ENCODE data around the gene METRN. TPM values are rescaled to one million over a fixed set of nuclear protein-coding genes. Genes with fewer than 3 reads are reported as not detected.

The METRN gene
- total RNA-seq, 4 donors from 2014 or later = 4.0 to 33.8 (median 8.9) TPM

DNA sequence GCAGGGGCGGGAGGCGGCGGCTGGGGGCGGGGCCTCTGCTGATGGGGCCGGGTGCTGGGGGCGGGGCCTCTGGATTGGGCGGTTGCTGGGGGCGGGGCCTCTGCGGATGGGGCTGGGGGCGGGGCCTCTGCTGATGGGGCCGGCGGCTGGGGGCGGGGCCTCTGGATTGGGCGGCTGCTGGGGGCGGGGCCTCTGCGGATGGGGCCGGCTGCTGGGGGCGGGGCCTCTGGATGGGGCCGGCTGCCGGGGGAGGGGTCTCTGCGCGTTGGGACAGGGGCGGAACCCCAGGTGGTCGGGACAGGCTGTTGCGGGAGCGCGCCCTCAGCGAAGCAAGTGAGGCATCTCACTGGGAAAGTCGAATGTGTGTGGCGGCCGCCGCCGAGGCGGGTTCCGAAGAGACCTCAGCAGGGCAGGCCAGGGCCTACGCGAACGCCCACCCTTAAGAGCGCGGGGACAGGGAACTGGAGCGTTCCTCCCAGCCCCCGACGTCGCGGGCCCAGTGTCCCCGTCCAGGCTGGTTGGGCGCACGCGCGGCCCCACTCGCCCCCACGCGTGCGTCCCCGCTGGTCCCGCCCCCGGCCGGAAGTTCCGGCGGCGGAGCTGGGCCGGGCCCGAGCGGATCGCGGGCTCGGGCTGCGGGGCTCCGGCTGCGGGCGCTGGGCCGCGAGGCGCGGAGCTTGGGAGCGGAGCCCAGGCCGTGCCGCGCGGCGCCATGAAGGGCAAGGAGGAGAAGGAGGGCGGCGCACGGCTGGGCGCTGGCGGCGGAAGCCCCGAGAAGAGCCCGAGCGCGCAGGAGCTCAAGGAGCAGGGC, 34.9 kb upstream of the METRN start, which contains the start of gene STUB1:
Gene STUB1 (plus strand): TSS at position 597 of the 811 bp plus-strand sequence. CDS start 116 bp downstream, at position 713.
- peak within 1 kb of the TSS; percentile 91 to 97 (median 94) for H3K27ac ChIP-seq
- H3K4me3 ChIP-seq = peak within 1 kb of the TSS; percentile 73 to 98 (median 94)
- no peak for TF ChIP-seq CTCF (IDR thresholded peaks at IDR 0.05)
- peak; percentile 47 to 89 for TF ChIP-seq POLR2A (IDR thresholded peaks at IDR 0.05)
- DNase-seq = peak; percentile 90 to 97 (median 94)
- H3K27me3 ChIP-seq = no peaks in the 10 kb centered on the region
- peaks cover 0 to 22% (median 0%) of the 10 kb centered on the region in 3 donors for H3K36me3 ChIP-seq
- H3K4me1 ChIP-seq = peaks cover 13 to 65% (median 46%) of the 10 kb centered on the region in 4 donors
- H3K9me3 ChIP-seq = no peaks in the 10 kb centered on the region

- TF ChIP-seq CTCF (IDR thresholded peaks at IDR 0.05) (no peak), POLR2A (IDR thresholded peaks at IDR 0.05) (no peak)
- Histone ChIP-seq H3K27ac (peak overlapping the region; percentile 91 to 97 (median 94)), H3K27me3 (no peaks in the 10 kb centered on the region), H3K4me3 (peak overlapping the region; percentile 73 to 98 (median 94)), H3K36me3 (peaks cover 0 to 22% (median 0%) of the 10 kb centered on the region in 3 donors), H3K9me3 (no peaks in the 10 kb centered on the region), H3K4me1 (peaks cover 12 to 64% (median 43%) of the 10 kb centered on the region in 4 donors)
- no peak for DNase-seq
These were observed 34.3 kb upstream of the METRN start for GRCh38 chr16:680625-680945.

DNA sequence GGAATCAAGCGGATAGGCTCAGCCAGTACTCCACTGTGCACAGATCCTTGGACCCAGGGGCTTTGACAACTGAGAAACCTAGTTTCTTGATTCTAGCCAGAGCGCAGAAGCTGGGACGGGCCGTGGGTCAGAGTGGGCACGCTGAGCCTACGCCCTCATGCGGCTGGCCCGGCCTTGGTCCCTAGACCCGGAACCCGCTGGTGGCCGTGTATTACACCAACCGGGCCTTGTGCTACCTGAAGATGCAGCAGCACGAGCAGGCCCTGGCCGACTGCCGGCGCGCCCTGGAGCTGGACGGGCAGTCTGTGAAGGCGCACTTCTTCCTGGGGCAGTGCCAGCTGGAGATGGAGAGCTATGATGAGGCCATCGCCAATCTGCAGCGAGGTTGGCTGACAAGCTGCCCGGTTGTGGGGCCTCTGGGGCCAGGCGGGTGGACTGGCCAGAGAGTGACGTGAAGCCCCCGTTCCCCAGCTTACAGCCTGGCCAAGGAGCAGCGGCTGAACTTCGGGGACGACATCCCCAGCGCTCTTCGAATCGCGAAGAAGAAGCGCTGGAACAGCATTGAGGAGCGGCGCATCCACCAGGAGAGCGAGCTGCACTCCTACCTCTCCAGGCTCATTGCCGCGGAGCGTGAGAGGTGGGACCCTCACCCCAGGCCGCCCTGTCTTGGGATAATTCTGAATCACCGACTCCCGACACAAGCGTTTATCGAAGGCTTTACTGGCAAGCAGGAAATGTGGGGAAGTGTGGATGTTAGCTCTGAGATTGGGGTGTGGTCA, 33.8 kb upstream of the METRN start:
- no peaks in the 10 kb centered on the region for H3K27me3 ChIP-seq
- TF ChIP-seq CTCF (IDR thresholded peaks at IDR 0.05) = peak in 1 of 6 experiments; percentile 2
- no peak for TF ChIP-seq POLR2A (IDR thresholded peaks at IDR 0.05)
- H3K9me3 ChIP-seq = no peaks in the 10 kb centered on the region
- peaks cover 7 to 58% (median 38%) of the 10 kb centered on the region in 4 donors for H3K4me1 ChIP-seq
- peak overlapping the region; percentile 91 to 97 (median 94) for H3K27ac ChIP-seq
- peak in 1 of 3 donors; percentile 70 for DNase-seq
- H3K4me3 ChIP-seq = peak overlapping the region; percentile 73 to 98 (median 94)
- H3K36me3 ChIP-seq = peaks cover 0 to 22% (median 0%) of the 10 kb centered on the region in 3 donors

DNA sequence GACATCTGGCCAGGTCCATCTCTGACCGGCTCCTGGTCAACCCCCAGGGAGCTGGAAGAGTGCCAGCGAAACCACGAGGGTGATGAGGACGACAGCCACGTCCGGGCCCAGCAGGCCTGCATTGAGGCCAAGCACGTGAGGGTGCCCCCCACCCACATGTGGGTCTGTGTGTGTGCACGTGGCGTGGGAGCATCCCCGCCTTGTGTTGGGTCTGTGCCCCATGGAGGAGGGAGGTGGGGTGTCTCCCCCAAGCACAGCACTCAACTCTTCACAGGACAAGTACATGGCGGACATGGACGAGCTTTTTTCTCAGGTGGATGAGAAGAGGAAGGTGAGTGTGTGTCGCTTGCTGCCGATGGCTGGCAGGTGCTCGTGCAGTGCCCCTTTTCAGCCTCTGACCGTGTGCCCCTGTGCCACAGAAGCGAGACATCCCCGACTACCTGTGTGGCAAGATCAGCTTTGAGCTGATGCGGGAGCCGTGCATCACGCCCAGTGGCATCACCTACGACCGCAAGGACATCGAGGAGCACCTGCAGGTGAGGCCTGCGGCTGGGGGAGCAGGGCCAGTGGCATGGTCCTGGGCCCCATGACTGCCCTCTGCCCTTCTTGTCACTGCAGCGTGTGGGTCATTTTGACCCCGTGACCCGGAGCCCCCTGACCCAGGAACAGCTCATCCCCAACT, 33.0 kb upstream of the METRN start:
- no peak for DNase-seq
- H3K36me3 ChIP-seq = peaks cover 0 to 27% (median 0%) of the 10 kb centered on the region in 3 donors
- H3K9me3 ChIP-seq = no peaks in the 10 kb centered on the region
- no peaks in the 10 kb centered on the region for H3K27me3 ChIP-seq
- H3K27ac ChIP-seq = no peak overlapping the region
- H3K4me3 ChIP-seq = no peak overlapping the region
- TF ChIP-seq POLR2A (IDR thresholded peaks at IDR 0.05) (no peak), CTCF (IDR thresholded peaks at IDR 0.05) (no peak)
- peaks cover 4 to 51% (median 36%) of the 10 kb centered on the region in 4 donors for H3K4me1 ChIP-seq

All from Peyer's patch (tissue), 4 donors.